A549 (cell line): ENCODE results near the gene PRR13. TPM values are rescaled to one million over a fixed set of nuclear protein-coding genes. Genes with fewer than 3 reads are reported as not detected.

ENCODE experiments used
- ATAC-seq, 2 experiments: fragments of 200-7000 bp in 1 of 2; fragments of >200 bp in 1 of 2; cut with Nextera tagmentation in 1 of 2; cut with Tn5 transposase in 1 of 2; 3 replicates each; pipeline versions ENCODE4 v1.8.0 to v1.9.1; 2018 to 2020; ENCODE audit warnings: mild to moderate bottlenecking in 1 of 2, moderate library complexity in 1 of 2
- CTCF ChIA-PET: fragments of 300-600 bp; sonication (Branson Sonifier 250); formaldehyde crosslinking; extraction: SDS; loops from one replicate; lab custom pipeline; 2021; ENCODE audit warnings: antibody characterized with exemption, inconsistent platforms; lab: Yijun Ruan, JAX
- POLR2A ChIA-PET: fragments of 350-600 bp; formaldehyde crosslinking; extraction: SDS; loops from one replicate; lab custom pipeline; 2021; ENCODE audit warnings: antibody characterized with exemption, inconsistent platforms; lab: Yijun Ruan, JAX
- DNase-seq, 2 experiments: peaks; one replicate each; pipeline versions ENCODE4 v3.0.0 to v3.0.0-alpha.2; 2011 to 2016; ENCODE audit warnings: low read depth in 1 of 2, low spot score in 1 of 2
- FAIRE-seq: peaks from 2 replicates; lab custom pipeline; 2011; peaks lifted over from hg19 to GRCh38; lab: Jason Lieb, UNC
- H3K27ac ChIP-seq, 2 experiments: fragments of >200 bp; sonication (Bioruptor Twin); formaldehyde crosslinking; 3 replicates each; pipeline ENCODE4 v1.5.1; 2016 to 2017
- H3K4me1 ChIP-seq: fragments of >200 bp; sonication (Bioruptor Twin); formaldehyde crosslinking; 3 replicates; pipeline ENCODE4 v1.6.1; 2016
- H3K4me2 ChIP-seq: fragments of >200 bp; sonication (Bioruptor Twin); formaldehyde crosslinking; 3 replicates; pipeline ENCODE4 v1.6.1; 2016
- H3K4me3 ChIP-seq: fragments of >200 bp; sonication (Bioruptor Twin); formaldehyde crosslinking; 3 replicates; pipeline ENCODE4 v1.5.1; 2016
- H3K9me3 ChIP-seq: fragments of >200 bp; sonication (Bioruptor Twin); formaldehyde crosslinking; 3 replicates; pipeline ENCODE4 v1.6.1; 2016
- ATOH8 ChIP-seq: fragments of 250-450 bp; sonication (Bioruptor Pico); IDR thresholded peaks from 2 replicates; pipeline ENCODE4 v1.5.0; 2020; ENCODE audit warnings: low read depth, mild to moderate bottlenecking, moderate library complexity
- BCL3 ChIP-seq: fragments of >200 bp; sonication (Bioruptor Twin); formaldehyde crosslinking; IDR thresholded peaks from 3 replicates; pipeline ENCODE4 v1.6.1; 2016
- CBX2 ChIP-seq: fragments of 200-600 bp; sonication (generic); IDR thresholded peaks from 2 replicates; pipeline ENCODE4 v1.6.1; 2016; ENCODE audit warnings: low read depth, mild to moderate bottlenecking, borderline replicate concordance
- CBX8 ChIP-seq: fragments of 200-600 bp; sonication (generic); IDR thresholded peaks from 2 replicates; pipeline ENCODE4 v1.6.1; 2016
- ELK1 ChIP-seq: fragments of 150-350 bp; IDR thresholded peaks from 2 replicates; pipeline ENCODE4 v1.6.1; 2014; ENCODE audit warnings: low read depth, mild to moderate bottlenecking, low read length
- EP300 ChIP-seq, 2 experiments: fragments of >200 bp; sonication (Bioruptor Twin); formaldehyde crosslinking; IDR thresholded peaks; 2 replicates in 1 of 2; 3 replicates in 1 of 2; pipeline ENCODE4 v1.6.1; 2016 to 2017
- FOSB ChIP-seq: fragments of 250-450 bp; sonication (Bioruptor Pico); IDR thresholded peaks from 2 replicates; pipeline ENCODE4 v1.5.0; 2020; ENCODE audit warnings: mild to moderate bottlenecking, moderate library complexity
- JUNB ChIP-seq: fragments of >200 bp; sonication (Bioruptor Twin); formaldehyde crosslinking; IDR thresholded peaks from 2 replicates; pipeline ENCODE4 v1.6.1; 2016
- PHF8 ChIP-seq: fragments of 200-600 bp; sonication (generic); IDR thresholded peaks from 2 replicates; pipeline ENCODE4 v1.6.1; 2016; ENCODE audit warnings: low read depth, mild to moderate bottlenecking, antibody characterized with exemption, moderate library complexity, borderline replicate concordance
- POLR2AphosphoS2 ChIP-seq: conservative IDR thresholded peaks from 2 replicates; pipeline ENCODE4 v1.6.1; 2012; ENCODE audit warnings: low read length, improper control_type of control experiment, inconsistent platforms
- RFX5 ChIP-seq: fragments of 450-650 bp; IDR thresholded peaks from 2 replicates; pipeline ENCODE4 v1.7.1; 2014; ENCODE audit warnings: antibody characterized with exemption, mild to moderate bottlenecking, moderate library complexity
- TFCP2L1 ChIP-seq: fragments of 250-450 bp; sonication (Bioruptor Pico); IDR thresholded peaks from 2 replicates; pipeline ENCODE4 v1.5.0; 2021; ENCODE audit warnings: mild to moderate bottlenecking
- WGBS: methylation state at CpG from one replicate; pipeline ENCODE4 v1.1.6; 2017; ENCODE audit errors: missing lambda C conversion rate; 5-methylcytosine and 5-hydroxymethylcytosine counted together
- polyA plus RNA-seq, 4 experiments: library from polyadenylated mRNA; depleted of rRNA in 3 of 4; stranded (reverse); fragments of >200 nt; fragmentation: RNase III in 1 of 4; extraction: RNeasy Plus Mini Kit Qiagen cat#74134 plus additional on column Dnase treatment in 1 of 4; gene quantifications; 2 replicates in 3 of 4; 3 replicates in 1 of 4; pipeline ENCODE4 v1.2.3, GENCODE V29; 2011 to 2017
- TF ChIP-seq, protein P1 (sequence below): fragments of 200-600 bp; sonication (generic); IDR thresholded peaks from 2 replicates; pipeline ENCODE4 v1.6.1; 2016; ENCODE audit warnings: antibody characterized with exemption, mild to moderate bottlenecking, moderate library complexity
- TF ChIP-seq, protein P2 (sequence below): fragments of 450-650 bp; IDR thresholded peaks from 2 replicates; pipeline ENCODE4 v1.6.1; 2014; ENCODE audit warnings: antibody characterized with exemption
- TF ChIP-seq, protein P3 (sequence below): IDR thresholded peaks from 2 replicates; pipeline ENCODE4 v1.6.1; 2012; ENCODE audit warnings: low read depth, borderline replicate concordance

Gene PRR13
- polyA plus RNA-seq, 2 of the 4 experiments (the other 2 are of a cell fraction): 203 to 221 TPM

DNA sequence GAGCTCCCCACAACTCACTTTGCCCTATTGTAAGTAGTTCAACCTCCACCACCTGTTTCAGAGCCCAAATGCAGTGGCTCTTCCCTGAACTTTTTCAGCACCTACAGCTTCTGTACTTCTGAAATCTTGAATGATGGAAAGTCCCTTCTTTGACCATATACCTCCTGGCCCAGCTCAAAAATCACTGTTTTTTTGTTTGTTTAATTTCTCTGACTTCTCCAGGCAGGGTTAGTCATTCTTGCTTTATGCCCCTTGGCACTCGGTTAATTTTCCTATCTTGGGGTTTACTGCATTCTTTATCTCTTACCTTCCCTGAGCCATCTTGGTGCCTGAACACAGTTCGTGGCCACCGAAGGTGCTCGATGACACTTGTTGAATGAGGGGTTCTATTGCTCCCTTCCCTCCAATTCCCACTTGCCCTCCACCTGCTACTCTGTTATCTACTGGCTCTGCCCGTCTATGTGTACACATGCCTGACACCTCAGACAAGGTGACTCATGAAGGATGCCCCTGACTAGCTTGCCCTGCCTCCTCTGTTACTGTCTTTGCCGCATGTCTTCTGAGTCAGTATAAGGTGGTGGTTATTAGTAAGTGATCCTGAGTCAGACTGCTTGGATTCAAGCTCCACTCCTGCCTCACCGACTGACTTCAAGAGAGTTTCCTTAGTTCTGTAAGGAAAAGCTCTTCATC lies 13.5 kb upstream of the PRR13 start (continued):
- TF ChIP-seq ELK1 (no peak), ATOH8 (CRISPR knock-in tag) (peak; percentile 71; the same call in 1 of the 2 replicates), CBX8 (no peak), FOSB (CRISPR knock-in tag) (no peak)
- TF ChIP-seq, protein P1, sequence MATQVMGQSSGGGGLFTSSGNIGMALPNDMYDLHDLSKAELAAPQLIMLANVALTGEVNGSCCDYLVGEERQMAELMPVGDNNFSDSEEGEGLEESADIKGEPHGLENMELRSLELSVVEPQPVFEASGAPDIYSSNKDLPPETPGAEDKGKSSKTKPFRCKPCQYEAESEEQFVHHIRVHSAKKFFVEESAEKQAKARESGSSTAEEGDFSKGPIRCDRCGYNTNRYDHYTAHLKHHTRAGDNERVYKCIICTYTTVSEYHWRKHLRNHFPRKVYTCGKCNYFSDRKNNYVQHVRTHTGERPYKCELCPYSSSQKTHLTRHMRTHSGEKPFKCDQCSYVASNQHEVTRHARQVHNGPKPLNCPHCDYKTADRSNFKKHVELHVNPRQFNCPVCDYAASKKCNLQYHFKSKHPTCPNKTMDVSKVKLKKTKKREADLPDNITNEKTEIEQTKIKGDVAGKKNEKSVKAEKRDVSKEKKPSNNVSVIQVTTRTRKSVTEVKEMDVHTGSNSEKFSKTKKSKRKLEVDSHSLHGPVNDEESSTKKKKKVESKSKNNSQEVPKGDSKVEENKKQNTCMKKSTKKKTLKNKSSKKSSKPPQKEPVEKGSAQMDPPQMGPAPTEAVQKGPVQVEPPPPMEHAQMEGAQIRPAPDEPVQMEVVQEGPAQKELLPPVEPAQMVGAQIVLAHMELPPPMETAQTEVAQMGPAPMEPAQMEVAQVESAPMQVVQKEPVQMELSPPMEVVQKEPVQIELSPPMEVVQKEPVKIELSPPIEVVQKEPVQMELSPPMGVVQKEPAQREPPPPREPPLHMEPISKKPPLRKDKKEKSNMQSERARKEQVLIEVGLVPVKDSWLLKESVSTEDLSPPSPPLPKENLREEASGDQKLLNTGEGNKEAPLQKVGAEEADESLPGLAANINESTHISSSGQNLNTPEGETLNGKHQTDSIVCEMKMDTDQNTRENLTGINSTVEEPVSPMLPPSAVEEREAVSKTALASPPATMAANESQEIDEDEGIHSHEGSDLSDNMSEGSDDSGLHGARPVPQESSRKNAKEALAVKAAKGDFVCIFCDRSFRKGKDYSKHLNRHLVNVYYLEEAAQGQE: no peak
- TF ChIP-seq, all 56 proteins: peak for 9

GRCh38 chr12:53428741-53429140 lies 12.8 kb upstream of the PRR13 start:
- ChIA-PET CTCF (interaction anchor here (1.0 to 16.7 kb wide), 16 partner anchors 8 to 318 kb away, joined by 3 to 408 read pairs (median 4); partner anchors contain the start of genes AAAS and PRR13), POLR2A (interaction anchor here (0.5 to 2.6 kb wide), 7 partner anchors 10 to 779 kb away, joined by 3 to 29 read pairs (median 5); partner anchors contain the start of genes AAAS, PRR13 and SP1)
- ATAC-seq (peak in 1 of 2 experiments; percentile 4; a peak in 1 of 6 replicates), DNase-seq (no peak), FAIRE-seq (no peak)
- Histone ChIP-seq H3K4me1 (peaks cover 45% of the 10 kb centered on the region), H3K27ac (peak overlapping the region; percentile 71 to 85), H3K4me2 (peak overlapping the region; percentile 68), H3K9me3 (no peaks in the 10 kb centered on the region), H3K4me3 (no peak overlapping the region)
- TF ChIP-seq CBX2 (no peak), POLR2AphosphoS2 (no peak), RFX5 (no peak), BCL3 (no peak), EP300 (IDR thresholded peaks at IDR 0.05) (no peak), TFCP2L1 (no peak), PHF8 (no peak), JUNB (no peak)
- TF ChIP-seq, protein P2, sequence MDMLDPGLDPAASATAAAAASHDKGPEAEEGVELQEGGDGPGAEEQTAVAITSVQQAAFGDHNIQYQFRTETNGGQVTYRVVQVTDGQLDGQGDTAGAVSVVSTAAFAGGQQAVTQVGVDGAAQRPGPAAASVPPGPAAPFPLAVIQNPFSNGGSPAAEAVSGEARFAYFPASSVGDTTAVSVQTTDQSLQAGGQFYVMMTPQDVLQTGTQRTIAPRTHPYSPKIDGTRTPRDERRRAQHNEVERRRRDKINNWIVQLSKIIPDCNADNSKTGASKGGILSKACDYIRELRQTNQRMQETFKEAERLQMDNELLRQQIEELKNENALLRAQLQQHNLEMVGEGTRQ: no peak
- TF ChIP-seq, protein P3, sequence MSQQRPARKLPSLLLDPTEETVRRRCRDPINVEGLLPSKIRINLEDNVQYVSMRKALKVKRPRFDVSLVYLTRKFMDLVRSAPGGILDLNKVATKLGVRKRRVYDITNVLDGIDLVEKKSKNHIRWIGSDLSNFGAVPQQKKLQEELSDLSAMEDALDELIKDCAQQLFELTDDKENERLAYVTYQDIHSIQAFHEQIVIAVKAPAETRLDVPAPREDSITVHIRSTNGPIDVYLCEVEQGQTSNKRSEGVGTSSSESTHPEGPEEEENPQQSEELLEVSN: no peak
- 51% methylated on average over 7 of the region's 7 CpGs for WGBS
